Measurements from ENCODE around the gene COBL.
A peak's percentile ranks its signal among the peaks of the same experiment; 100 is the strongest.

The COBL gene

GRCh38 chr7:51079494-51079893 lies 237.1 kb downstream of the COBL start:
- ATAC-seq (ENCODE audit: low read depth) (peak; percentile 61), DNase-seq (ENCODE audit: low spot score) (no peak)
- no peak overlapping the region for H3K27ac ChIP-seq (ENCODE audit: poor library complexity, severe bottlenecking)
- no peaks in the 10 kb centered on the region for H3K27me3 ChIP-seq (ENCODE audit: insufficient read depth, poor library complexity, severe bottlenecking)
- no peaks in the 10 kb centered on the region for H3K4me1 ChIP-seq (ENCODE audit: insufficient read depth, poor library complexity, severe bottlenecking)
- H3K9me3 ChIP-seq (ENCODE audit: severe bottlenecking), result no peaks in the 10 kb centered on the region
- H3K36me3 ChIP-seq (ENCODE audit: low read depth), result no peaks in the 10 kb centered on the region
- TF ChIP-seq, protein P1, sequence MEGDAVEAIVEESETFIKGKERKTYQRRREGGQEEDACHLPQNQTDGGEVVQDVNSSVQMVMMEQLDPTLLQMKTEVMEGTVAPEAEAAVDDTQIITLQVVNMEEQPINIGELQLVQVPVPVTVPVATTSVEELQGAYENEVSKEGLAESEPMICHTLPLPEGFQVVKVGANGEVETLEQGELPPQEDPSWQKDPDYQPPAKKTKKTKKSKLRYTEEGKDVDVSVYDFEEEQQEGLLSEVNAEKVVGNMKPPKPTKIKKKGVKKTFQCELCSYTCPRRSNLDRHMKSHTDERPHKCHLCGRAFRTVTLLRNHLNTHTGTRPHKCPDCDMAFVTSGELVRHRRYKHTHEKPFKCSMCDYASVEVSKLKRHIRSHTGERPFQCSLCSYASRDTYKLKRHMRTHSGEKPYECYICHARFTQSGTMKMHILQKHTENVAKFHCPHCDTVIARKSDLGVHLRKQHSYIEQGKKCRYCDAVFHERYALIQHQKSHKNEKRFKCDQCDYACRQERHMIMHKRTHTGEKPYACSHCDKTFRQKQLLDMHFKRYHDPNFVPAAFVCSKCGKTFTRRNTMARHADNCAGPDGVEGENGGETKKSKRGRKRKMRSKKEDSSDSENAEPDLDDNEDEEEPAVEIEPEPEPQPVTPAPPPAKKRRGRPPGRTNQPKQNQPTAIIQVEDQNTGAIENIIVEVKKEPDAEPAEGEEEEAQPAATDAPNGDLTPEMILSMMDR (IDR thresholded peaks at IDR 0.05; ENCODE audit: poor library complexity, severe bottlenecking), result peak; percentile 8
- no peak overlapping the region for H3K4me3 ChIP-seq (ENCODE audit: severe bottlenecking)

DNA sequence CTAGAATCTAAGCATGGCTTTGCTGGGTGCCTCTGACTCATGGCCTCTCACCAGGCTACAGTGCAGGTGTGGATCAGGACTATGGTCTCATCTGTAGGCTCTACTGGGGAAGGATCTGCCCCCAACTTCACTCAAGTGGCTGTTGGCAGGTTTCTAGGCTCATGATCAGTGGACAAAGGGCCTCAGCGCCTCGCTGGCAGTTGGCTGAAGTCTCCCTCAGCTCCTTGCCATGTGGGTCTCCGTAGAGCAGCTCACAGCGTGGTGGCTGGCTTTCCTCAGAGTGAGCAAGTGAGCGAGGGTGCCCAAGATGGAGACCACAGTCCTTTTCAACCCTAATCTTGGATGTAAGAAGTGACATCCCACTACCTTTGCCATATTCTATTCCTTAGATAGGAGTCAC lies 238.0 kb downstream of the COBL start:
- DNase-seq (ENCODE audit: low spot score) (no peak), ATAC-seq (ENCODE audit: low read depth) (no peak)

DNA sequence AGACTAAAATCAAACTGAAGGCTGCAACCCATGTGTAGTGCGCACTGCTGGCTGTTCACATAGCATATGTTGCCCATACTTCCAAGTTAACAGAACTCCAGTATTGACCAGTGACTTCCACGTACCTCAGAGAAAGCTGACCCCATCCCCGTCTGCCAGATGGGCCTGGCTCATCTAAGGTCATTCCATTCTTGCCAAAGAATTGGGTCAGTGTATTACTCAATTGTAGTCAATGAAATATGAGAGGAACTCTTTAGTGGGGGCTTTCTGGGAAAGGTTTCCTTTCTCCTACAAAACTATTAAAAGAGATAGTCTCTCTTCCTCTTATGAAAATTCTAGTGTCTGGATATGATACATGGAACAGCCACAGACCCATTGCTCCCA lies 238.6 kb downstream of the COBL start:
- H3K4me3 ChIP-seq (ENCODE audit: severe bottlenecking), result no peak overlapping the region
- TF ChIP-seq, protein P1 (IDR thresholded peaks at IDR 0.05; ENCODE audit: poor library complexity, severe bottlenecking), result no peak
- H3K9me3 ChIP-seq (ENCODE audit: severe bottlenecking), result no peaks in the 10 kb centered on the region
- H3K27ac ChIP-seq (ENCODE audit: poor library complexity, severe bottlenecking), result no peak overlapping the region
- DNase-seq (ENCODE audit: low spot score), result no peak
- H3K4me1 ChIP-seq (ENCODE audit: insufficient read depth, poor library complexity, severe bottlenecking), result no peaks in the 10 kb centered on the region
- no peak for ATAC-seq (ENCODE audit: low read depth)
- H3K27me3 ChIP-seq (ENCODE audit: insufficient read depth, poor library complexity, severe bottlenecking), result no peaks in the 10 kb centered on the region
- H3K36me3 ChIP-seq (ENCODE audit: low read depth), result no peaks in the 10 kb centered on the region

More for the DNA sequence above, 238.0 kb downstream of the COBL start:
- no peak overlapping the region for H3K4me3 ChIP-seq (ENCODE audit: severe bottlenecking)
- no peaks in the 10 kb centered on the region for H3K4me1 ChIP-seq (ENCODE audit: insufficient read depth, poor library complexity, severe bottlenecking)
- no peaks in the 10 kb centered on the region for H3K36me3 ChIP-seq (ENCODE audit: low read depth)
- TF ChIP-seq, protein P1 (IDR thresholded peaks at IDR 0.05; ENCODE audit: poor library complexity, severe bottlenecking), result no peak
- no peaks in the 10 kb centered on the region for H3K27me3 ChIP-seq (ENCODE audit: insufficient read depth, poor library complexity, severe bottlenecking)
- H3K27ac ChIP-seq (ENCODE audit: poor library complexity, severe bottlenecking), result no peak overlapping the region
- no peaks in the 10 kb centered on the region for H3K9me3 ChIP-seq (ENCODE audit: severe bottlenecking)

- no peaks in the 10 kb centered on the region for H3K9me3 ChIP-seq (ENCODE audit: severe bottlenecking)
- no peak for DNase-seq (ENCODE audit: low spot score)
- no peaks in the 10 kb centered on the region for H3K36me3 ChIP-seq (ENCODE audit: low read depth)
- H3K4me3 ChIP-seq (ENCODE audit: severe bottlenecking), result no peak overlapping the region
- no peaks in the 10 kb centered on the region for H3K4me1 ChIP-seq (ENCODE audit: insufficient read depth, poor library complexity, severe bottlenecking)
- no peak for ATAC-seq (ENCODE audit: low read depth)
- TF ChIP-seq, protein P1 (IDR thresholded peaks at IDR 0.05; ENCODE audit: poor library complexity, severe bottlenecking), result no peak
- H3K27me3 ChIP-seq (ENCODE audit: insufficient read depth, poor library complexity, severe bottlenecking), result no peaks in the 10 kb centered on the region
- H3K27ac ChIP-seq (ENCODE audit: poor library complexity, severe bottlenecking), result no peak overlapping the region
Observed at GRCh38 chr7:51077316-51077986, 239.2 kb downstream of the COBL start.
